ENCODE measurements around the gene WASL. TPM values are rescaled to one million over a fixed set of nuclear protein-coding genes. Genes with fewer than 3 reads are reported as not detected.

Gene WASL
- total RNA-seq, 2 experiments from 2014 or later = 4.4 to 6.3 TPM

GRCh38 chr7:123633553-123633952 is 115.2 kb downstream of the WASL start:
- Histone ChIP-seq H3K4me1 (ENCODE audit: insufficient read depth, low read length, poor library complexity, severe bottlenecking) (no peaks in the 10 kb centered on the region), H3K79me2 (ENCODE audit: insufficient read depth, low read depth, low read length) (no peaks in the 10 kb centered on the region), H2AFZ (ENCODE audit: low read length) (no peak overlapping the region), H3K4me2 (ENCODE audit: low read length) (no peak overlapping the region), H3K9me3 (ENCODE audit: low read length) (no peaks in the 10 kb centered on the region), H3K9me2 (ENCODE audit: insufficient read depth, low read length) (no peaks in the 10 kb centered on the region), H3K27ac (ENCODE audit: low read depth, low read length, poor library complexity, severe bottlenecking) (no peak overlapping the region), H4K20me1 (ENCODE audit: insufficient read depth, low read length) (no peaks in the 10 kb centered on the region), H3K4me3 (ENCODE audit: low read depth, low read length, poor library complexity, severe bottlenecking) (no peak overlapping the region), H3K36me3 (ENCODE audit: insufficient read depth, low read length) (no peaks in the 10 kb centered on the region)
- POLR2A ChIA-PET = no interaction called here
- BruUV-seq (replicated peaks) = no TSS peak
- intact Hi-C loops (cut with micrococcal nuclease; ENCODE audit: unreplicated experiment) = no loop called here
- TF ChIP-seq CTCF (conservative IDR thresholded peaks at IDR 0.05; ENCODE audit: low read length) = no peak
- TF ChIP-seq EZH2phosphoT487 (IDR thresholded peaks at IDR 0.05; ENCODE audit: borderline replicate concordance, low read depth, low read length) = no peak
- CTCF ChIA-PET (ENCODE audit: unreplicated experiment) = no interaction called here
- DNase-seq (ENCODE audit: low spot score) = no peak

- Histone ChIP-seq H3K36me3 (ENCODE audit: insufficient read depth, low read length) (no peaks in the 10 kb centered on the region), H3K4me1 (ENCODE audit: insufficient read depth, low read length, poor library complexity, severe bottlenecking) (no peaks in the 10 kb centered on the region), H3K9me3 (ENCODE audit: low read length) (no peaks in the 10 kb centered on the region), H3K9me2 (ENCODE audit: insufficient read depth, low read length) (no peaks in the 10 kb centered on the region), H2AFZ (ENCODE audit: low read length) (no peak overlapping the region), H3K4me2 (ENCODE audit: low read length) (no peak overlapping the region), H3K79me2 (ENCODE audit: insufficient read depth, low read depth, low read length) (no peaks in the 10 kb centered on the region), H3K4me3 (ENCODE audit: low read depth, low read length, poor library complexity, severe bottlenecking) (no peak overlapping the region), H4K20me1 (ENCODE audit: insufficient read depth, low read length) (no peaks in the 10 kb centered on the region), H3K27ac (ENCODE audit: low read depth, low read length, poor library complexity, severe bottlenecking) (no peak overlapping the region)
- intact Hi-C loops (cut with micrococcal nuclease; ENCODE audit: unreplicated experiment) = no loop called here
- TF ChIP-seq EZH2phosphoT487 (IDR thresholded peaks at IDR 0.05; ENCODE audit: borderline replicate concordance, low read depth, low read length) (no peak), CTCF (conservative IDR thresholded peaks at IDR 0.05; ENCODE audit: low read length) (no peak)
- CTCF ChIA-PET (ENCODE audit: unreplicated experiment) = interaction anchor here (0.6 kb wide), 1 partner anchor 9 kb away, joined by 7 read pairs; no protein-coding TSS in a partner anchor
- POLR2A ChIA-PET = no interaction called here
- no TSS peak for BruUV-seq (replicated peaks)
- DNase-seq (ENCODE audit: low spot score) = no peak
These were observed 116.0 kb downstream of the WASL start for GRCh38 chr7:123632808-123633207.

Small RNA genes lying within 50 kb of the gene (small RNA-seq; reads per million reads assigned to genes)
- not detected for gene RNU6-11P

Other genes starting within 250 kb of the WASL start
- 0.09 and 0.15 TPM in 2 replicates for gene IQUB, start 214.4 kb downstream of the WASL start, total RNA-seq (2014; rRNA removed; shearing (Covaris generic))
- gene IQUB, start 214.4 kb downstream of the WASL start, total RNA-seq (2022) = 0.32 and 0.42 TPM in 2 replicates
- gene NDUFA5, start 191.2 kb downstream of the WASL start, total RNA-seq (2014; rRNA removed; shearing (Covaris generic)) = 42.6 and 50.8 TPM in 2 replicates
- gene NDUFA5, start 191.2 kb downstream of the WASL start, total RNA-seq (2022) = 71.5 and 74.9 TPM in 2 replicates
- not detected in 2 replicates for gene ASB15, start 147.2 kb downstream of the WASL start, total RNA-seq (2014; rRNA removed; shearing (Covaris generic))
- not detected in 2 replicates for gene ASB15, start 147.2 kb downstream of the WASL start, total RNA-seq (2022)
- gene LMOD2, start 93.1 kb downstream of the WASL start, total RNA-seq (2014; rRNA removed; shearing (Covaris generic)) = not detected in 2 replicates
- not detected in 2 replicates for gene LMOD2, start 93.1 kb downstream of the WASL start, total RNA-seq (2022)
- gene HYAL4, start 96.2 kb upstream of the WASL start, total RNA-seq (2014; rRNA removed; shearing (Covaris generic)) = not detected in 2 replicates
- not detected in 2 replicates for gene HYAL4, start 96.2 kb upstream of the WASL start, total RNA-seq (2022)
- gene SPAM1, start 176.2 kb upstream of the WASL start, total RNA-seq (2014; rRNA removed; shearing (Covaris generic)) = not detected in 2 replicates
- gene SPAM1, start 176.2 kb upstream of the WASL start, total RNA-seq (2022) = not detected in 2 replicates